Measurements from ENCODE around the gene SH3PXD2B.

GRCh38 chr5:172499287-172499686, 45.0 kb upstream of the SH3PXD2B start:
- no peak for TF ChIP-seq TAF1 (IDR thresholded peaks at IDR 0.05; ENCODE audit: low read depth)
- TF ChIP-seq CEBPB (IDR thresholded peaks at IDR 0.05): no peak
- no peak for TF ChIP-seq EP300 (IDR thresholded peaks at IDR 0.05; ENCODE audit: borderline replicate concordance)
- no peak for TF ChIP-seq ZBTB7A (IDR thresholded peaks at IDR 0.05; ENCODE audit: low read depth)
- TF ChIP-seq TEAD4 (IDR thresholded peaks at IDR 0.05): no peak
- TF ChIP-seq YY1 (IDR thresholded peaks at IDR 0.05; ENCODE audit: low read depth): no peak
- no peak for TF ChIP-seq RAD21 (IDR thresholded peaks at IDR 0.05; ENCODE audit: low read depth)
- no peak for TF ChIP-seq MAX (IDR thresholded peaks at IDR 0.05)
- TF ChIP-seq NFIC (IDR thresholded peaks at IDR 0.05): no peak
- TF ChIP-seq USF1 (IDR thresholded peaks at IDR 0.05): no peak
- no peak for TF ChIP-seq EGR1 (IDR thresholded peaks at IDR 0.05)
- no peak for TF ChIP-seq CREB1 (IDR thresholded peaks at IDR 0.05; ENCODE audit: low read depth)
